Dermis blood vessel endothelial cell (primary cell): ENCODE results near the gene HTT-AS. TPM values are rescaled to one million over a fixed set of nuclear protein-coding genes. Genes with fewer than 3 reads are reported as not detected.
"Not testable (repeated sequence)": the region's sequence is repeated elsewhere in the genome, so short reads cannot be mapped to it uniquely, and the experiment has no call there.

Experiments
- DNase-seq: peaks from one replicate; pipeline ENCODE4 v3.0.0; 2010
- total RNA-seq: library from RNA; depleted of rRNA; stranded (reverse); fragments of >200 nt; gene quantifications from 2 replicates; pipeline ENCODE4 v1.2.3, GENCODE V29; 2014

HTT-AS gene
- total RNA-seq, 1 donor from 2014 or later: not detected

DNA sequence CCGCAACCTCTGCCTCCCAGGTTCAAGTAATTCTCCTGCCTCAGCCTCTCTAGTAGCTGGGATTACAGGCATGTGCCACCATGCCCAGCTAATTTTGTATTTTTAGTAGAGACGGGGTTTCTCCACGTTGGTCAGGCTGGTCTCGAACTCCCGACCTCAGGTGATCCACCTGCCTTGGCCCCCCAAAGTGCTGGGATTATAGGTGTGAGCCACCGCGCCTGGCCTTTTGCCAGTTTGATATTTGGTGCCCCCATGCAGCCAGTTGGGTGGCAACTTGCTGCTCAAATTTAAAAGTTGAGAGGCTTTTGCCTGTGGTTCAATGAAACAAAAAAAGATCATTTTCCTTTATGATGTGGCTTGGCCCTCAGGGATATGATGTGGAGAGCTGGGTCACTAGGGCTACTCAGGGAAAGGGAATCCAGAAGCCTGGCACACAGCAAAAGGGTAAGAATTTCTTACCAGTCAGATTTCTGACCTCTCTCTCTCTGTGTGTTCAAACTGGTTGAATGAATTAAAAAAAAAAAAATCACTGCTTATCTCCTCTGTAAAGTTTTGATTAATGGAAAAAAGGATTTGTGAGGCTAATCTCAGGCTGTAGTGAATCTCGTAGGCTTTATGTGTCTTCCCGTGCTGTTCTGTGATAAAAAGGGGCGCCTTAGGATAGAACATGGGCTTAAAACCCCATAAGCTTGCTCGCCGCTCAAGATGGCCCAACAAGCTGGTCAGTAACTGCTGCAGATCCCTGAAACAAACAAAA, 23.0 kb downstream of the HTT-AS start:
- DNase-seq: not testable (repeated sequence)

DNA sequence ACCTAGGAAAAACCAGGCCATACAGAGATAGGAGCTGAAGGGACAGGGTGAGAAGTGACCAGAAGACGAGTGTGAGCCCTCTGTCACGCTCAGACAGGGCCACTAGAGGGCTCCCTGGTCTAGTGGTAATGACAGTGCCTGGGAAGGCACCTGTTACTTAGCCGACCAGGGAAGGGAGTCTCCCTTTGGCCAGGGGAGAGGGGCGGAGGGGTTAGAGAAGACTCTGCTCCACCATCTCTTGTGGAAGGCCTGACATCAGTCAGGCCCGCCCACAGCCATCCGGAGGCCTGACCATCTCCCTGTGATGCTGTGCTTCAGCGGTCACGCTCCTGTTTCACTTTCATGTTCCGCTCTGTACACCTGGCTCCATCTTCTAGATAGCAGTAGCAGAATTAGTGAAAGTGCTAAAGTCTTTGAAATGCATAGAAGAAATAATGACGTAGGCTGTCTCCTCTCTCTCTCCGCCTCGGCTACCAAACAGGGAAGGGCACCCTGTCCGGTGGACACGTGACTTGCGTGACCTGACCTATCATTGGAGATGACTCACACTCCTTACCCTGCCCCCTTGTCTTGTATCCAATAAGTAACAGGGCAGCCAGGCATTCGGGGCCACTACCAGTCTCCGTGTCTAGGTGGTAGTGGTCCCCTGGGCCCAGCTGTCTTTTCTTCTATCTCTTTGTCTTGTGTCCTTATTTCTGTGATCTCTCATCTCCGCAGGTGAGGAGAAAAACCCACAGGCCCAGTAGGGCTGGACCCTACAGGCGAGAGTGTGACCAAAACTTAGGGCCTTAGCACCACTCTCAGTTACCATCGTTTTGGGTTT, 26.7 kb downstream of the HTT-AS start:
- peak; percentile 73 for DNase-seq

DNA sequence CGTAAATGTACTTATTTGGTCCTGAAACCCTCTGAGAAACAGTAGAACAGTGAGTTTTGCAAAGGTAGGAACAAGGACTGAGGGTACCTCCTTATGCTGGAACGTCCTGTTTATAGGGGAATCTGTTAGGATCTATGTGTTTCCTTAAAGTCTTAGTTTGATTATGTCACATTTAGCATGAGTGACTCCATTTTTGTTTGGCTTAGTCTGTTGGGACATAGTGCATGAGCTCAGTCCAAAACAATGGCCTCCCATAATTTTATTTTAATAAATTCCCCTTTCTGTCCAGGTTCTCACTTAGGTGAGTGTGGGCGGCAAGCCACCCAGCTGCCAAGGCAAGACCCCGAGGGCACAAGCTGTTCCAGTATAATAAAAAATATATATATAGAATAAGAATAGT, 27.7 kb downstream of the HTT-AS start:
- no peak for DNase-seq

DNA sequence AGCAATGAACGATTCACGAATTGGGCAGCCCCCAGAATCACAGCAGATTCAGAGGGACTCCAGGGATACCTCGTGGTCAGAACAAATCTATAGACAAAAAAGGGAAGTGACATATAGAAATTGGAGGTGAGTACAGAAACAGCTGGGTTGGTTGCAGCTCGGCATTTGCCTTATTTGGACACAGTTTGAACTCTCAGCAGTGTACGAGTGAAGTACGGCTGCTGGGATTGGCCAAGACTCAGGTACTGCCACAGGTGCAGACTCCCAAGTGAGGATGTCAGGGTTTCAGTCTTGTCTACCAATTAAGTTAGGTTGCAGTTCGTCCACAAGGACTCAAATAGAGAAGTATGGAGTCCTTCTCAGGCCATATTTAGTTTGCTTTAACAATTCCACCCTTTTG, 28.2 kb downstream of the HTT-AS start:
- DNase-seq: no peak

DNA sequence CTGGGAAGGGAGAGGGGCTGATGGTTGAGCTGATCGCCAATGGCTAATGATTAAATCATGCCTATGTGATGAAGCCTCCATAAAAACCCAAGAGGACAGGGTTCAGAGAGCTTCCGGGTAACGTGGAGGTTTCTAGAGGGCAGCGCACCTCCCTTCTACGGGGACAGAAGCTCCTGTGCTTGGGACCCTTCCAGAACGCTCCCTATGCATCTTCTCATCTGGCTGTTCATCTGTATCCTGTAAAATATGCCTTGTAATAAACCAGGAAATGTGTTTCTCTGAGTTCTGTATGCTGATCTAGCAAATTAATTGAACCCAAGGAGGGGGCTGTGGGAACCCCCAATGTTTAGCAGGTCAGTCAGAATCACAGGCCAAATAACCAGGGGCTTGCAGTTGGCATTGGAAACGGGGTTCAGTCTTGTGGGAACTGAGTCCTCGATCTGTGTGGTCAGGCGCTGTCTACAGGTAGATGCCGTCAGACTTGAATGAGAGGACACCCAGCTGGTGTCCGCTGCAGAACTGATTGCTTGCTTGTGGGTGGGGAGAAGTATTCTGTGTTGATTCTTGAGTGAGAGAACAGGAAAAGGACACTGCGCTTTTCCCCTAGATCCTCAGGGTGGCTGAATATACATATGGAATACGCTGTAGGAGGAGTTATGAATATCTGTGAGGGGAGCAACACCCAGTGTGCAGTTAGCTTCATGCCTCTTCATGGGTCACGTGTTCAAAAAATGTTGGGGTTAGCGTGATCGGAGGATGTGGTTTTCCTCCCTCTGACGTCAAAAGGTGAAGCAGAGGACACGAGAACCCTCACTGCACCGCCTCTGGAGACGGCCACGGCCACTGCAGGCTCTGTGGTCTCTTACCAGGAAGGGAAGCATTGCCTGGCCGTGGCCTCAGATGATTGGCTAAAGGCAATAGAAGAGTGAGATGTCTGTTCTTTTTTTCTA, 29.2 kb downstream of the HTT-AS start:
- DNase-seq: no peak

DNA sequence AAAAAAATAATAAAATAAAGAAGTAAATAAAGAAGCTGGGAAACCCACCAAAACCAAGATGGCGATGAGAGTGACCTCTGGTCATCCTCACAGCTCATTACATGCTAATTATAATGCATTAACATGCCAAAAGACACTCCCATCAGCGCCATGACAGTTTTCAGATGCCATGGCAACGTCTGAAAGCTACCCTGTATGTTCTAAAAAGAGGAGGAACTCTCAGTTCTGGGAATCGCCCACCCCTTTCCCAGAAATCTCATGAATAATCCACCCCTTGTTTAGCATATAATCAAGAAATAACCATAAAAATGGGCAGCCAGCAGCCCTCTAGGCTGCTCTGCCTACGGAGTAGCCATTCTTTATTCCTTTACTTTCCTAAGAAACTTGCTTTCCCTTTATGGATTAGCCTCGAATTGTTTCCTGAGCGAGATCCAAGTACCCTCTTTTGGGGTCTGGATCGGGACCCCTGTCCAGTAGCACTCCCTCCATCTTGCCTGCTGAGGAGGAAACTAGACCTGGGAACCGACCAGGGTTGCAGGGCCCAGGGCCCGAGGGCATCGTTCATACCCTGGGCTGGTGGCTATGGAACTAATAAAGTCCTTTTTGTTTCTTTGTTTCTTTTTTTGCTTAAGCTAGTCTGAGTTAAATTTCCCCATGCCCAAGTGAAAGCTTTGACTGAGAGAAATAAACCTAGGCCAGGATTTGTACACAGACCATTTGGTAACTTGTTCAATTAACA, 30.9 kb downstream of the HTT-AS start:
- no peak for DNase-seq

DNA sequence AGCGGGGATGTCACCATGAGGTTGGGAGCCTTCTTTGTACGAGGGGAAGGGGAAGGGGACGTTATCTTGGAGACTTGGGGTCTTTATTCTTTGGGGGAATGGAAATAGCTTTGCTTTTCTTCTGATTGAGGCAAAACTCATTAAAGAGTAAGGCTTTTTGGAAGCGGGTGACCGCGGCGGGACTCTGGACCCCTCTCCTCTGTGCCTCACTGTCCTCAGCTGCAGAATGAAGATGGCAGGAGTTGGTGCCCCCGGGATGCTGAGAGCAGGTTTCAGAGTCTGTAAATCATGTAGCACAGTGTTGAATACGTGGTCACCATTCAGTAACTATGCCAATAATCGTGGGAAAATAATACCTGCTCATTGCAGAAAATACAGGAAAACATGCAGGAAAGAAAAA, 32.1 kb downstream of the HTT-AS start:
- DNase-seq: no peak

DNA sequence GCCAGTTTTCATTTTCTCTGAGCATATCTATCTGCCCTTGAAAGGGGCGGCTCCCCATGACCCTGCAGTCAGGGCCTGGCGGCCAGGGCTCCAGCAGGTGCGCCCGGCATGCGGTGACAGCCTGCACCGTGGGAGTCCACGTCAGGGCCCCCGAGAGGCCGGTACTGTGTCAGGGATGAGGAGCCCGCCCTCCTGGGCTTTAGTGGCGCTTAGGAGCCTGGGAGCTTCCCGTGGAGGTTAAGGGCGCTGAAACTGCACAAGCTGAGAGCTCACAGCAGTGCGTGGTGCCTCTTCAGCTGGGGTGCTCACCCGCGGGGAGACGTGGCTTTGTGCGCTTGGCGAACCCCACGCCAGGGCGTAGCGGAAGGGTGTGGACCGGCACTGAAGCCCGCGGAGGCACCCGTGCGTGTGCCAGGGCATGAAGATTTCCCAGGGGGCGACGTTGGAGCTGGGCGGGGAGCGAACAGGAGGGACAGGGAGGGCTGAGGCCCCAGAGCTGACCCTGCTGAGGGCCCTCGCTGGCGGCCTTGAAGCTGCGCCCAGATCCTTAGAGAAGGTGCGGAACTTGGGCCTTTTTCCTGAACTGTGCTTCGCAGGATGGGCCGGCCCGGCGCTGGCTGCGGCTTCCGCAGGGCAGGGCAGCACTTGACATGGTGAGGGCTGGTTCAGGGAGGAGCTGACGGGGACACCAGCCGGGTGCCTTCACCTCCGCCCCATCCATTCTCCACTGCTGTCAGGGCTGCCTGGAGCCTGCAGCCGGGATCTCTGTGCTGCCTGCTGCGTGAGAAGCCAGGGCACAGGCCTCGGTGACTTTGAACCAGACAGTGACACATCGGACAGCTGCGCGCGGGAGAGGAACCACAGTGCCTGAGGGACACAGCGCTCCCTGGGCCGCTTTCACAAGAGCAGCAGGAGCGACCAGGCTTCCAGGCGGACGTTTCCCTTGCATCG, 32.9 kb downstream of the HTT-AS start:
- peak; percentile 55 for DNase-seq

DNA sequence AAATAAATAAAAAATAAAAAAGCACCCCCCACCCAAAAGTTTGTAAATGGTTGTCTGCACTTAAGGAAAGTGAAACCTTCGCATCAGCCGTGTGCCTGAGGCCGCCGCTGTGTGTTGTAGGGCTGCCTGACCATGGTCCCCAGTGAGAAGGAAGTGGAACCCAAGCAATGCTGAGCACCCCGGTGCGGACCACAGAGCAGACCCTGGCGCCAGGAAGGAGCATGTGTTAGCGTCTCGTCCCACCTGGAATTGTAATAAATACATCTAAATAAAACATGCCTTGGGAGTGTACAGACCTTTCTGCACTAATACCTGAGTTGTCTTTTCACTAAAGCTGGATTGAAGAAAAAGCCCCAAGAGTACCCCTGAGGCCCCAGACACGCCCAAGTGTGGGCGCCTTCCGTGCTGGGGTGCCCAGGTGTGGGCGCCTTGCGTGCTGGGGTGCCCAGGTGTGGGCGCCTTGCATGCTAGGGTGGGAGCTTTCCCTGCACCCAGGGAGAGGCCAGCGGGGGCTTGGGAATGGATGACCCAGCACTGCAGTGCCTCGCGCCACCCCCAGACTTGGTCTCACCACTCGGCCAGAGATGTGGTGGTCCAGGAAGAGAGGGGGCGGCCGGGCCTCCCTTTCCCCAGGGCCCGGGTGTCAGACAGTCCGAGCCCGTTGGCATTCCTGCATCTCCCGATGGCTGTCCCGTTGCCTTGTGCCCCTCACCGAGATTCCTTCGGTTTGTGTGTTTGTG, 33.7 kb downstream of the HTT-AS start:
- DNase-seq: no peak

DNA sequence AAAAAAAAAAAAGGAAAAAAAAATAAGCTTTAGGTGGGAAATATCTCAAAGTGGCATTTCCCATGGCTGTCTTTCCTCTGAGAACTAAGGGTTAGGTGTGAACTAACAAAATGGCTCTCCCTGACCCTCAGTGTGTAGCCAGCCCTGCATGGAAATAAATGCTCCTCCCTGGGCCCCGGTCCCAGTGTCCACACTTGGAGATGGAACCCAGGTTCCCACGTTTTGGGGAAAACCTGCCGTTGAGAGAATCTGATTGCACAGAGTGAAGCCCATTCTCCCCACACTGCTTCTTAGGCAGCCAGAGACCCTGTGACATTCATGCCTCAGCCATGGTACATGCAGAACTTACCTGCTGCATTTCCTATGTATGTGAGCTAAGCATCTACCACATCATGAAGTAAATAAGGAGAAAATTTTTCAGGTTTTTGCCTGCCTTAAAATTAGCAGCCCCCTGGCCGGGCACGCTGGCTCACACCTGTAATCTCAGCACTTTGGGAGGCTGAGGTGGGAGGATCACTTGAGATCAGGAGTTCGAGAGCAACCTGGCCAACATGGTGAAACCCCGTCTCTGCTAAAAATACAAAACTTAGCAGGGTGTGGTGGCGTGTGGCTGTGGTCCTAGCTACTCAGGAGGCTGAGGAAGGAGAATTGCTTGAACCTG, 34.5 kb downstream of the HTT-AS start:
- no peak for DNase-seq

DNA sequence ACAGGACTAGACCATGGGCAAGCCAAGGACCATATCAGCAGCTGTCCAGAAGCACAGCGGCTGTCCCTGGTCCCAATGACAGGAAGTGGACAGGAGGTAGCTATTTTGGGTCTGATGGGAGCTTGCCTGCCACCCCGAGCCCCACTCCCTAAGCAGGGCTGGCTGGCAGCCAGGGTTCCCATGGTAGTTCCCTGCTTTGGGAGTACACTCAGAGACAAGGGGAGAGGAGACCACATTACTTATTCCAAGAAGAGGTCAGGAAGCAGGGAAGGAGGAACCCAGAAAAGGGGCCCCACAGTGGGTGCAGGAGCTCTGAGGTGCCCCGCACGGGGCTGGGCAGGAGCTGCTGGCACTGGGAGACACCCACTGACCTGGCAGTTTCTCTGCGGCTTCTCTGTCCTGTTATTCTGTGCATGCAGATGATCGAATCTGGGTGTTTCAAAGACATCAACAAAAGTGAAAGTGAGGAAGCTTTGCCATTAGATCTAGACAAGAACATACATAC, 36.3 kb downstream of the HTT-AS start:
- no peak for DNase-seq

DNA sequence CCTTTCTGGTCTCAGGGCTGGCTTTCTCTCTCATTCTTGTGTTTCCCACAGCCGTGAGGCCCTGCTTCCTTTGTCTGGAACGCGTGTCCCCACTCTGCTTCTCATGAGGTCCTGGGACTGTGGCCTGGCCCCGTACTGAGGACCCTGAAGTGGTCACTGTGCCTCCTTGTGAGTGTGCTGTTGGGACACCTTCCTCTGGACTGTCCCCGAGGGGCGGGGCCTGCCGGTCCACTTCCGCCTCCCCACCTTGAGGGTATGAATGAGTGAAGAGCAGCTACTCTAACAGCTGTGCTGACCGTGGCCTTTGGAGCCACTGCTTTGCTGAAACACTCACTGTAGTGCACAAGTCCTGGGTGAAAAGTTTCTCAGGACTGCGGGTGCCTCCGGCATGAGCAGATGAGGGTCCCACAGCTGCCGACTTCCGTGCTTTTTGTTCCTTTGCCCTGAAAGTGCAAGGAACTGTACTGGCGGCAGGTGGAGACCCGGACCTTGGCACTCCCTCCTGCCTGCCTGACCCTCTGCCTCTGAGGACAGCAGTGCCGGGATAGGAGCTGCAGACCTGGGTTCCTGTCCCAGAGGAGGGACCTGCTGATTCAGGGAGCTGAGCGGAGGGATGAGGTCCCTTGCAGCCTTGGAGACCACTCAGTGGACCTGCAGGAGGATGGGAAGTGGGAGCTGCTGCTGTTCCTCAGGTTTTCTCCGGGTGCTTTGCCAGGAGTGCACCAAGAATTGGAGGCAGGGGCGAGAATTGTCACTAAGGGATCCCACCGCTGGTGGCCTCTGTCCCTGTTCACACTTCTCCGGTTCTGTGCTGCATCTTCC, 38.0 kb downstream of the HTT-AS start:
- no peak for DNase-seq

DNA sequence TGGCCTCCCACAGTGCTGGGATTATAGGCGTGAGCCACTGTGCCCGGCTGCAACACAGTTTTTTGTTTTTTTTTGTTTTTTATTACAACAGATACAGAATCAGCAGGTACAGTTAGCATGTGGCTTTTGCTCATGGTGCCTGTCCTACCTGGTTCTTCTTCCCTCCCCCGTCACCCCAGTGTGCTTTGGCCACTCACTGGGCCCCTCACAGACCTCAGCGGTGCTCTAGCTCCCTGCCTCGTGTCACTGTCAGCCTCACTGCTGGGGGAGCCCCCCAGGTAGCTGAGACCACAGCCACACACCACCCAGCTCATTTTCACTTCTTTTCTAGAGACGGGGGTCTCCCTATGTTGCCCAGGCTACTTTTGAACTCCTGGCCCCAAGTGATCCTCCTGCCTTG, 38.7 kb downstream of the HTT-AS start:
- no peak for DNase-seq

DNA sequence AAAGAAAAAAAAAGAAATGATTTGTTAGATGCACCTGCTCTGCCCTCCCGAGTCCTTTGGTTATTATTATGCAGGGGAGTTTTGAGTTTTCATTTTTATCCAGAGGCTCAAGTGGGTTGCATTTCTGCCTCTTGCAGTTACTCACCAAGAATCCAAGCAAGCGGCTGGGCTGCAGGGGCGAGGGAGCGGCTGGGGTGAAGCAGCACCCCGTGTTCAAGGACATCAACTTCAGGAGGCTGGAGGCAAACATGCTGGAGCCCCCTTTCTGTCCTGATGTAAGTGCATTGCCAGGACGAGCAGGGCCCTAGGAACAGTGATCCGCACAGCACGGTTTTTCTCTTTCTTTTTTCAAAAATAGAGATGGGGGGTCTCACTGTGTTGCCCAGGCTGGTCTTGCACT, 39.1 kb downstream of the HTT-AS start:
- DNase-seq: no peak

DNA sequence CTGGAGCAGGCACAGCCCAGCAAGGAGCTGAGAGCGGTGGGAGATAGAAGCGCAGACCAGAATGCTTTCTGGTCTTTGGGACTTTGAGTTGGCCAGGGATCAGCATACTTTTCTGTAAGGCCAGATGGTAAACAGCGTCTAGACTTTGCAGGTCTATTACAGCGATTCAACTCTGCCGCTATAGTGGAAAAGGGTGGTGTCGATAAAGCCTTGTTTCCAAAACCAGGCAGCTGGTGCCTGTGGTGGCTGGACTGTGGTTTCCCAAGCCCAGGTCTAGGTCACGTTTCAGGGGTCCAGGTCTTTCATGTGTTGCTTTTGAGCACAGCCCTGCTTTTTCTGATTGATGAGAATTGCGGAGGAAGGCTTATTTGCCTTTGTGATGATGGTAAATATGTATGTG, 40.1 kb downstream of the HTT-AS start:
- no peak for DNase-seq

DNA sequence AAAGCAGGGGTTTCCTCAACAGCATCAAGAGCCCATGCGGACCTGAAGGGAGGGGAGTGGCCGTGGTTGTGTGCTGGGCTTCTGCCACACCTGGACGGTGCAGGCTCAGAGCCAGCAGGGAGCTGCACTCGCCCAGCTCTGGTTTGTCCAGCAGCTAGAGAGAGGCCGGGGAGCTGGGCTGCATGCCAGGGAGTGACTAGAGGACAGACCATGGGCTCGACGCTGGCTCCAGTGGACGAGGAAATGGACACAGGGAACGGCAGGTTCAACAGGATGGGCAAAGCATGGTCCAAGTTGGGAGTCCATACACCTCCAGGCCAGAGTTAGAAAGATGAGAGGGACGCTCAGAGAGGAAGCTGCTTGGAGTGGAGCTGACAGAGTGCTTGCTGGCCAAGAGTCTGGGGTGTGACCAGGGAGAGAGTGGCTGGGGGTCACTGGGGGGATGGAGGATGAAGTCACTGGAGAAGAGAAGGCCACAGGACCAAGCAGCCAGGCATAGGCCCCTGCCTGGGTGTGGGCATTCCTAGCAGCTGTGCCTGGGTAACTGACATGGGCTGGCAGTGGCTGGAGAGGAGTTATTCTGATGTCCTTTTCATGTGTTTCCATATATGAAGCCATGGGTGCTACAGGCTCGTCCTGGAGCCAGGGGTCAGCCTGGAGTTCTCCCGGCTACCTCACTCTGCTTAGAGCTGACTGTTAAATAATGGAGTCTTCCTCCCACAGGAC, 42.8 kb downstream of the HTT-AS start:
- DNase-seq: peak; percentile 10

DNA sequence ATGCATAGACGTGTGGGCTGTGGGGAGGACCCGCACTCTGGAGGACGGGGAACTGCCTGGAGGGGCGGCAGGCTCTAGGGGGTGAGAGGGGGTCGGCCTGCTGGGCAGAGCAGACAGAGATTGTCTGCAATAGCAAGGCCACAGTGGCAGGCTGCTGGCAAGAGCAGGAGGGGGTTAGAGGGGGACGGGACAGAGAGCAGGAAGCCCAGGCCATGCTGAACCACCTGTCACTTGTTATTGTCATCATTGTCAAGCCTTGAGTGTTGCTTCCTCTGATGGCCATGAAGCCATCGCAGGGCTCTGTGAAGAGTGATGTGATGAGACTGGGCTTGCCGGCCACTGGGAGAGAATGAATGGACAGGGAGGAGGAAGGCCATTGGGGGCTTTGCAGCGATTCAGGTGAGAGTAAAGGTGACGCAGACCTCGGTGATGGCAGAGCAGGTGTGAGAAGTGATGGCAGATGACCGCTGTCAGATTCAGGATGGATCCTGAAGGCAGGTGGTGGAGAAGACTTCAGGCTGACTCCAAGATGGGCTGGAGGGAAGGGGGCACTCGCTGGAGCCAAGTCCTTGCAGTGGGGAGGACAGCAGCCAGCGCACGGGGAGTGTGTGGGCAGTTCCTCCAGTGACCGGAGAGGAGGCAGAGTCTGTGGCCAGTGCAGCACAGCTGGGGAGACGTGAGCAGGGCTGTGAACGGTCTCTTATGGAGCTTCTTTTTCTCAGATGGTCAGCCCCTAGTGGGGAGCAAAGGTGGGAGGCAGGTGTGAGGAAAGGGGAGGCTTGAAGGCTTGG, 43.6 kb downstream of the HTT-AS start:
- DNase-seq: no peak
